C4-2B (cell line): ENCODE results near the gene XIAP.
"Not testable (repeated sequence)": the region's sequence is repeated elsewhere in the genome, so short reads cannot be mapped to it uniquely, and the experiment has no call there.

Experiments used
- H3K27ac ChIP-seq: fragments of 450-650 bp; 2 replicates; pipeline ENCODE4 v1.5.1; 2017
- ZFX ChIP-seq: fragments of 450-650 bp; IDR thresholded peaks from 2 replicates; pipeline ENCODE4 v1.6.1; 2017
- TF ChIP-seq, protein P1 (sequence below): fragments of 450-650 bp; conservative IDR thresholded peaks from 2 replicates; pipeline ENCODE4 v1.5.1; 2017; ENCODE audit warnings: mild to moderate bottlenecking

Gene XIAP

GRCh38 chrX:123833387-123833786 is 26.5 kb upstream of the XIAP start:
- TF ChIP-seq, protein P1, sequence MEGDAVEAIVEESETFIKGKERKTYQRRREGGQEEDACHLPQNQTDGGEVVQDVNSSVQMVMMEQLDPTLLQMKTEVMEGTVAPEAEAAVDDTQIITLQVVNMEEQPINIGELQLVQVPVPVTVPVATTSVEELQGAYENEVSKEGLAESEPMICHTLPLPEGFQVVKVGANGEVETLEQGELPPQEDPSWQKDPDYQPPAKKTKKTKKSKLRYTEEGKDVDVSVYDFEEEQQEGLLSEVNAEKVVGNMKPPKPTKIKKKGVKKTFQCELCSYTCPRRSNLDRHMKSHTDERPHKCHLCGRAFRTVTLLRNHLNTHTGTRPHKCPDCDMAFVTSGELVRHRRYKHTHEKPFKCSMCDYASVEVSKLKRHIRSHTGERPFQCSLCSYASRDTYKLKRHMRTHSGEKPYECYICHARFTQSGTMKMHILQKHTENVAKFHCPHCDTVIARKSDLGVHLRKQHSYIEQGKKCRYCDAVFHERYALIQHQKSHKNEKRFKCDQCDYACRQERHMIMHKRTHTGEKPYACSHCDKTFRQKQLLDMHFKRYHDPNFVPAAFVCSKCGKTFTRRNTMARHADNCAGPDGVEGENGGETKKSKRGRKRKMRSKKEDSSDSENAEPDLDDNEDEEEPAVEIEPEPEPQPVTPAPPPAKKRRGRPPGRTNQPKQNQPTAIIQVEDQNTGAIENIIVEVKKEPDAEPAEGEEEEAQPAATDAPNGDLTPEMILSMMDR = peak; percentile 79
- TF ChIP-seq ZFX = no peak
- H3K27ac ChIP-seq = no peak overlapping the region

DNA sequence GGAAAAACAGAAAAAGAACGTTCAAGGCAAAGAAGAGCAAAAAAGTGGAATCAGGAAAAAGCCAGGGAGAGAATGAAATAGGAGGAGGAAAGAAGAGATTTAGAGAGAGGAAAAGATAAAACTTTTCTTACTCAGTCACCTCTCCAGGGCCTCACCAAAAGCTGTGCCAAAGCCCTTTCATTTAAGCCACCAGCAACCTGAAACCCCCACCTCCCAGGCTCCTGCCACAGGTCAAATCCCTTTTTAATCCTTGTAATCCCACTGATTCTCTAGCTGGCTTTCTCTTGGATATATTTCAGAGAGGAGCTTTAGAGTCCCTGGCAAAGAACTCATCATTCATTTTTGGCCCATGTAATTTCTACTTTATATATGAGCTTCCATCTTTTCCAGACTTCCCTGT is 25.7 kb upstream of the XIAP start:
- no peak overlapping the region for H3K27ac ChIP-seq
- TF ChIP-seq, protein P1 = no peak
- no peak for TF ChIP-seq ZFX

DNA sequence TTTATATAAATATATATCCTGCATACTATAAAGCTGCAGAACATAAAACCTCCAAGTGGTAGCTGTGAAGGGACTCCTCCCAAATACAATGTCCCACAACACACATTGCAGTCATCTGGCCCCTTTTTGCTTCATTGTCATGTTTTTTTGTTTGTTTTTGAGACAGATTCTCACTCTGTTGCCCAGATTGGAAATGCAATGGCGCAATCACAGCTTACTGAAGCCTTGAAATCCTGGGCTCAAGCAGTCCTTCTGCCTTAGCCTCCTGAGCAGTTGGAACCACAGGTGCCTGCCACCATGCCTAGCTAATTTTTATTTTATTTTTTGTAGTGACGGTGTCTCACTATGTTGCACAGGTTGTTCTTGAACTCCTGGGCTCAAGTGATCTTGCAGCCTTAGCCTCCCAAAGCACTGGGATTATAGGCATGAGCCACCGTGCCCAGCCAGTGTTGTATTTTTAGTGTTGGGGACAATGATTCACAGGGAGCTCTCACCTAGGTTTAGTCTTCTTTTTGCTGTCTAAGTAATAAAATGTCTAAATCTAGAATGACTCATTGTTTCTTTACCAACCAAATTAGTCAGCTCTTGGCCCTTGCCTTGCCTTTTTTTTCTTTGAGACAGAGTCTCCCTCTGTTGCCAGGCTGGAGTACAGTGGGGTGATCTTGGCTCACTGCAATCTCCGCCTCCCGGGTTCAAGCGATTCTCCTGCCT is 24.0 kb upstream of the XIAP start:
- TF ChIP-seq ZFX = no peak
- TF ChIP-seq, protein P1 = no peak
- H3K27ac ChIP-seq = no peak overlapping the region

DNA sequence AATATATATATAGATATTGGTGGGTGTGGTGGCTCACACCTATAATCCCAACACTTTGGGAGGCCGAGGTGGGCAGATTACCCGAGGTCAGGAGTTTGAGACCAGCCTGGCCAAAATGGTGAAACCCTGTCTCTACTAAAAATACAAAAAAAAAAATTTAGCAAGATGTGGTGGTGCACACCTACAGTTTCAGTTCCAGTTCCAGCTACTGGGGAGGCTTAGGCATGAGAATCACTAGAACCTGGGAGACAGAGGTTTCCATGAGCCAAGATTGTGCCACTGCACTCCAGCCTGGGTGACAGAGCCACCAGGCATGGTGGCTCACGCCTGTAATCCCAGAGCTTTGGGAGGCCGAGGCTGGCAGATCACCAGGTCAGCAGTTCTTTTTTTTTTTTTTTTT is 14.7 kb upstream of the XIAP start:
- not testable (repeated sequence) for H3K27ac ChIP-seq

DNA sequence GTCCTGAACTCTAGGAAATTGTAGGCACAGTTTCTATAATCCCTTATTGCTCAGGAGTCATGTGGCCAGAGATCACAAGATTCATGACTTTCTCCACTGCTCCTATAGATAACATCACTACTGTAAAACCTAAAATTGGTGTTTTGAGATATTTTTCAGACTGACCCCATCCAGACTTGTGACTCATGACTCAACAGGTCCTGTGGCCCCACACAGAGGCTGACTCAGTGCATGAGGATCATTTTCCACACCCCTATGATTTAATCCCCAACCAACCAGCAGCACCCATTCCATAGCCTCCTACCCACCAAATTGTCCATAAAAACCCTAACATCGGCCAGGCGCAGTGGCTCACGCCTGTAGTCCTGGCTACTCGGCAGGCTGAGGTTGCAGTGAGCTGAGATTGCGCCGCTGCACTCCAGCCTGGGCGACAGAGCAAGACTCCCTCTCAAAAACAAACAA is 13.2 kb upstream of the XIAP start:
- H3K27ac ChIP-seq = no peak overlapping the region
- TF ChIP-seq, protein P1 = no peak
- no peak for TF ChIP-seq ZFX

- TF ChIP-seq, protein P1 = no peak
- TF ChIP-seq ZFX = no peak
- H3K27ac ChIP-seq = no peak overlapping the region
These were observed 12.8 kb upstream of the XIAP start for GRCh38 chrX:123847056-123847455.

DNA sequence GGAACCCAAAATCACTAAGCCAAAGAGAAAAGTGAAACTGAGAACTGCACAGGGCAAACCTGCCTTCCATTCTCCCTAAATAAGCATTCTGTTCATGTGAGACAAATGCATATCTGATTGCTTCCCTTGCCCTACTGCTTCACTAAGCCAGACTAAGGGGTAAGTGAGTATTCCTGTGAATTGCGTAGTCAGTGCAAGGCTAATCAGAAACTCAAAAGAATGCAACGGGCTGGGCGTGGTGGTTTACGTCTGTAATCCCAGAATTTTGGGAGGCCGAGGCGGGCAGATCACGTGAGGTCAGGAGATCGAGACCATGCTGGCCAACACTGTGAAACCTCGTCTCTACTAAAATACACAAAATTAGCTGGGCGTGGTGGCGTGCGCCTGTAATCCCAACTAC is 10.8 kb upstream of the XIAP start:
- no peak for TF ChIP-seq ZFX
- TF ChIP-seq, protein P1 = no peak
- H3K27ac ChIP-seq = no peak overlapping the region

- not testable (repeated sequence) for H3K27ac ChIP-seq
These were observed 9.9 kb upstream of the XIAP start for GRCh38 chrX:123849906-123850305.
